GM12878 (cell line): Measurements from ENCODE around the gene RERE. TPM values are rescaled to one million over a fixed set of nuclear protein-coding genes. Genes with fewer than 3 reads are reported as not detected.

Experiments used
- ATAC-seq: fragments of 200-7000 bp; cut with Tn5 transposase; 3 replicates; pipeline ENCODE4 v1.9.1; 2020; ENCODE audit warnings: mild to moderate bottlenecking, moderate library complexity
- BruUV-seq: library from RNA; stranded (reverse); fragments of 400-500 nt; replicated peaks from 2 replicates; lab custom pipeline; 2021; lab: Mats Ljungman, UMichigan
- CTCF ChIA-PET: fragments of 300-600 bp; sonication (Branson Sonifier 250); formaldehyde crosslinking; extraction: SDS; loops from one replicate; lab custom pipeline; 2021; ENCODE audit warnings: inconsistent platforms; lab: Yijun Ruan, JAX
- POLR2A ChIA-PET: fragments of 350-600 bp; formaldehyde crosslinking; extraction: SDS; loops from one replicate; lab custom pipeline; 2021; ENCODE audit warnings: inconsistent platforms; lab: Charles Lee
- RAD21 ChIA-PET: fragments of 300-600 bp; sonication (Branson Sonifier 250); formaldehyde crosslinking; loops from one replicate; lab custom pipeline; 2023; ENCODE audit warnings: antibody characterized with exemption; ENCODE audit not compliant: unreplicated experiment; lab: Charles Lee
- SMC1A ChIA-PET: fragments of 300-600 bp; sonication (Branson Sonifier 250); formaldehyde crosslinking; loops from one replicate; lab custom pipeline; 2023; ENCODE audit not compliant: unreplicated experiment, uncharacterized antibody; lab: Charles Lee
- DNase-seq: peaks from one replicate; pipeline ENCODE4 v3.0.0-alpha.2; 2011; ENCODE audit warnings: low read depth, low spot score
- FAIRE-seq: peaks from 3 replicates; lab custom pipeline; 2011; peaks lifted over from hg19 to GRCh38; lab: Jason Lieb, UNC
- H2AFZ ChIP-seq: 2 replicates; pipeline ENCODE4 v1.6.0; 2011; ENCODE audit warnings: low read depth, low read length, control low read depth; ENCODE audit not compliant: control insufficient read depth
- H3K27ac ChIP-seq: 2 replicates; pipeline ENCODE4 v1.5.1; 2011; ENCODE audit warnings: control low read depth; ENCODE audit not compliant: control insufficient read depth, insufficient read depth
- H3K27me3 ChIP-seq, 2 experiments: replicated peaks in 1 of 2; 2 replicates each; pipeline versions ENCODE4 v1.6.0 to v1.6.1; 2011; ENCODE audit warnings: low read length in 1 of 2; ENCODE audit not compliant: control insufficient read depth in 2 of 2, insufficient read depth in 2 of 2
- H3K36me3 ChIP-seq, 2 experiments: 2 replicates each; pipeline ENCODE4 v1.5.1; 2011; ENCODE audit warnings: low read length in 1 of 2; ENCODE audit not compliant: control insufficient read depth in 2 of 2, insufficient read depth in 2 of 2
- H3K4me1 ChIP-seq: 2 replicates; pipeline ENCODE4 v1.6.1; 2011; ENCODE audit warnings: mild to moderate bottlenecking, low read length, moderate library complexity, mixed read lengths; ENCODE audit not compliant: control insufficient read depth, insufficient read depth
- H3K4me2 ChIP-seq: 2 replicates; pipeline ENCODE4 v1.6.0; 2011; ENCODE audit warnings: control low read depth; ENCODE audit not compliant: control insufficient read depth, insufficient read depth
- H3K4me3 ChIP-seq: fragments of 200-600 bp; sonication (generic); 2 replicates; pipeline ENCODE4 v1.5.1; 2016
- H3K79me2 ChIP-seq: 2 replicates; pipeline ENCODE4 v1.6.0; 2011; ENCODE audit warnings: low read length; ENCODE audit not compliant: control insufficient read depth, insufficient read depth
- H3K9ac ChIP-seq: 2 replicates; pipeline ENCODE4 v1.8.0; 2011; ENCODE audit warnings: low read length, control low read depth, mixed read lengths; ENCODE audit not compliant: control insufficient read depth, insufficient read depth
- H3K9me3 ChIP-seq: replicated peaks from 3 replicates; pipeline ENCODE4 v1.5.1; 2011; ENCODE audit warnings: mild to moderate bottlenecking, low read length; ENCODE audit not compliant: control insufficient read depth, insufficient read depth
- H4K20me1 ChIP-seq: 2 replicates; pipeline ENCODE4 v1.6.0; 2011; ENCODE audit not compliant: control insufficient read depth, insufficient read depth
- SREBF2 ChIP-seq: IDR thresholded peaks from 2 replicates; pipeline ENCODE4 v1.6.1; 2012; ENCODE audit warnings: mild to moderate bottlenecking, low read length
- WGBS: methylation state at CpG from one replicate; pipeline ENCODE4 v1.1.6; 2016; ENCODE audit warnings: low lambda C conversion rate; ENCODE audit not compliant: insufficient replicate concordance, insufficient coverage; ENCODE audit errors: missing lambda C conversion rate; 5-methylcytosine and 5-hydroxymethylcytosine counted together
- in situ Hi-C: fragments of 300-500 bp; cut with MboI; formaldehyde crosslinking; loops from 9 replicates; pipeline ENCODE4 v1.14.3; 2018; ENCODE audit warnings: mixed read lengths
- intact Hi-C: fragments of 100-400 bp; cut with micrococcal nuclease; formaldehyde crosslinking; loops from one replicate; pipeline ENCODE4 v1.14.2; 2022; ENCODE audit not compliant: unreplicated experiment
- polyA plus RNA-seq, 11 experiments: library from polyadenylated mRNA; depleted of rRNA in 4 of 11; unstranded in 6 of 11; stranded (reverse) in 5 of 11; fragments of >200 nt; fragmentation: Nextera tagmentation in 4 of 11; fragmentation: Illumina TruSeq in 1 of 11; extraction: Ambion mirVana in 4 of 11; extraction: Trizol in 1 of 11; gene quantifications; 1 replicate in 1 of 11; 2 replicates in 10 of 11; pipeline versions ENCODE4 v1.2.1 to v1.2.3, GENCODE V29; 2011 to 2016; ENCODE audit warnings: inconsistent platforms in 2 of 11, missing spikeins in 2 of 11, low read depth in 1 of 11
- total RNA-seq, 4 experiments: library from RNA; depleted of rRNA in 3 of 4; stranded (reverse); fragments of >200 nt in 3 of 4; fragmentation: Illumina TruSeq in 1 of 4; extraction: Trizol in 1 of 4; gene quantifications; 2 replicates each; pipeline versions ENCODE4 v1.2.1 to v1.2.3, GENCODE V29; 2013 to 2021
- TF ChIP-seq, protein P1 (sequence below): fragments of 450-650 bp; formaldehyde crosslinking; IDR thresholded peaks from 2 replicates; pipeline ENCODE4 v1.5.0; 2022; ENCODE audit warnings: mild to moderate bottlenecking, missing genetic modification characterization

RERE gene
- total and polyA plus RNA-seq, 10 of the 15 experiments (the other 5 are each of a cell fraction or from before 2014, with no cell fraction given), result 5.2 to 60.5 (median 20.2) TPM

GRCh38 chr1:8742022-8742924 lies 75.2 kb downstream of the RERE start:
- ATAC-seq (peak; percentile 34; the same call in 2 of the 3 replicates), DNase-seq (no peak), FAIRE-seq (peak; percentile 31)
- ChIA-PET SMC1A (interaction anchor here (1.3 to 2.9 kb wide), 5 partner anchors 13 to 68 kb away, joined by 3 to 20 read pairs (median 4); no protein-coding TSS in a partner anchor), RAD21 (no interaction called here), POLR2A (interaction anchor here (0.6 to 0.7 kb wide), 4 partner anchors 8 to 73 kb away, joined by 3 to 8 read pairs (median 4); no protein-coding TSS in a partner anchor), CTCF (interaction anchor here (2.8 kb wide), 1 partner anchor 107 kb away, joined by 7 read pairs; no protein-coding TSS in a partner anchor)
- intact Hi-C loops, result no loop called here
- no peaks in the 10 kb centered on the region; a peak in 1 of 4 replicates for H3K36me3 ChIP-seq
- TF ChIP-seq SREBF2, result no peak
- TF ChIP-seq, protein P1, sequence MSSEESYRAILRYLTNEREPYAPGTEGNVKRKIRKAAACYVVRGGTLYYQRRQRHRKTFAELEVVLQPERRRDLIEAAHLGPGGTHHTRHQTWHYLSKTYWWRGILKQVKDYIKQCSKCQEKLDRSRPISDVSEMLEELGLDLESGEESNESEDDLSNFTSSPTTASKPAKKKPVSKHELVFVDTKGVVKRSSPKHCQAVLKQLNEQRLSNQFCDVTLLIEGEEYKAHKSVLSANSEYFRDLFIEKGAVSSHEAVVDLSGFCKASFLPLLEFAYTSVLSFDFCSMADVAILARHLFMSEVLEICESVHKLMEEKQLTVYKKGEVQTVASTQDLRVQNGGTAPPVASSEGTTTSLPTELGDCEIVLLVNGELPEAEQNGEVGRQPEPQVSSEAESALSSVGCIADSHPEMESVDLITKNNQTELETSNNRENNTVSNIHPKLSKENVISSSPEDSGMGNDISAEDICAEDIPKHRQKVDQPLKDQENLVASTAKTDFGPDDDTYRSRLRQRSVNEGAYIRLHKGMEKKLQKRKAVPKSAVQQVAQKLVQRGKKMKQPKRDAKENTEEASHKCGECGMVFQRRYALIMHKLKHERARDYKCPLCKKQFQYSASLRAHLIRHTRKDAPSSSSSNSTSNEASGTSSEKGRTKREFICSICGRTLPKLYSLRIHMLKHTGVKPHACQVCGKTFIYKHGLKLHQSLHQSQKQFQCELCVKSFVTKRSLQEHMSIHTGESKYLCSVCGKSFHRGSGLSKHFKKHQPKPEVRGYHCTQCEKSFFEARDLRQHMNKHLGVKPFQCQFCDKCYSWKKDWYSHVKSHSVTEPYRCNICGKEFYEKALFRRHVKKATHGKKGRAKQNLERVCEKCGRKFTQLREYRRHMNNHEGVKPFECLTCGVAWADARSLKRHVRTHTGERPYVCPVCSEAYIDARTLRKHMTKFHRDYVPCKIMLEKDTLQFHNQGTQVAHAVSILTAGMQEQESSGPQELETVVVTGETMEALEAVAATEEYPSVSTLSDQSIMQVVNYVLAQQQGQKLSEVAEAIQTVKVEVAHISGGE (CRISPR knock-in tag), result no peak
- H3K79me2 ChIP-seq, result no peaks in the 10 kb centered on the region; the same call in none of the 2 replicates
- H4K20me1 ChIP-seq, result no peaks in the 10 kb centered on the region
- no peak overlapping the region for H3K4me2 ChIP-seq
- no peak overlapping the region for H2AFZ ChIP-seq
- H3K9me3 ChIP-seq, result peaks cover 7% of the 10 kb centered on the region
- H3K9ac ChIP-seq, result no peak overlapping the region
- H3K27me3 ChIP-seq, result no peaks in the 10 kb centered on the region
- BruUV-seq, result no TSS peak
- H3K4me3 ChIP-seq, result no peak overlapping the region
- H3K27ac ChIP-seq, result no peak overlapping the region
- peaks cover 11% of the 10 kb centered on the region for H3K4me1 ChIP-seq
- in situ Hi-C loops, result no loop called here
- WGBS, result 81% methylated on average over 6 of the region's 6 CpGs
